ENCODE measurements around the gene DPM1. TPM values are rescaled to one million over a fixed set of nuclear protein-coding genes. Genes with fewer than 3 reads are reported as not detected.

The DPM1 gene
- total RNA-seq, 4 donors from 2014 or later = 3.2 to 42.9 (median 38.4) TPM

- peak overlapping the region; percentile 86 to 98 (median 98) for H3K27ac ChIP-seq
- intact Hi-C loops (cut with DNase I; ENCODE audit: low total_unique reads) (loop anchor here (2.0 kb wide), 1 partner anchor 135 kb away; the partner anchor contains the start of gene BCAS4), in situ Hi-C loops (cut with MboI; ENCODE audit: low pct_ligation_motif_present in 1 of 4, low pct_unique_long_range_greater_than_20kb in 1 of 4, low sequenced_read_pairs in 3 of 4) (loop anchor here in 3 of 4 donors (5.0 to 10.0 kb wide), 2 partner anchors 135 to 137 kb away; partner anchors contain the start of gene BCAS4 (in 2 of the 3))
- H3K27me3 ChIP-seq = no peaks in the 10 kb centered on the region
- WGBS, 2 donors (ENCODE audit: low coverage in 1 of 2) = 9 to 18% methylated on average over 8 to 13 of the region's 13 CpGs
- H3K4me1 ChIP-seq = peaks cover 26 to 61% (median 30%) of the 10 kb centered on the region in 4 donors
- no peaks in the 10 kb centered on the region for H3K9me3 ChIP-seq
- TF ChIP-seq POLR2A (IDR thresholded peaks at IDR 0.05) (no peak), CTCF (IDR thresholded peaks at IDR 0.05) (peak; percentile 82 to 98 (median 88)), POLR2AphosphoS5 (IDR thresholded peaks at IDR 0.05) (peak in 2 of 3 donors; percentile 59 to 70)
- H3K36me3 ChIP-seq = peaks cover 0 to 14% (median 4%) of the 10 kb centered on the region in 4 donors
- peak overlapping the region; percentile 64 to 87 (median 81) for H3K4me3 ChIP-seq
- DNase-seq = peak; percentile 94
Observed at GRCh38 chr20:50929299-50930138, 28.8 kb downstream of the DPM1 start.

- no peaks in the 10 kb centered on the region for H3K27me3 ChIP-seq
- TF ChIP-seq CTCF (IDR thresholded peaks at IDR 0.05) (no peak), POLR2AphosphoS5 (IDR thresholded peaks at IDR 0.05) (no peak), POLR2A (IDR thresholded peaks at IDR 0.05) (no peak), EP300 (IDR thresholded peaks at IDR 0.05; ENCODE audit: low read depth) (no peak)
- peak overlapping the region in 2 of 4 donors; percentile 97 to 98 for H3K27ac ChIP-seq
- peaks cover 0 to 7% (median 3%) of the 10 kb centered on the region in 4 donors for H3K36me3 ChIP-seq
- H3K4me3 ChIP-seq = peak overlapping the region in 1 of 4 donors; percentile 82
- WGBS, 2 donors (ENCODE audit: low coverage in 1 of 2) = 60 to 65% methylated on average over 1 to 5 of the region's 5 CpGs
- peaks cover 26 to 71% (median 35%) of the 10 kb centered on the region in 4 donors for H3K4me1 ChIP-seq
- no peak for DNase-seq
- no peaks in the 10 kb centered on the region for H3K9me3 ChIP-seq
- intact Hi-C loops (cut with DNase I; ENCODE audit: low total_unique reads) = no loop called here
- in situ Hi-C loops (cut with MboI; ENCODE audit: low pct_ligation_motif_present in 1 of 4, low pct_unique_long_range_greater_than_20kb in 1 of 4, low sequenced_read_pairs in 3 of 4) = no loop called here
Observed at GRCh38 chr20:50928469-50928868, 29.9 kb downstream of the DPM1 start.

- DNase-seq = no peak
- TF ChIP-seq POLR2AphosphoS5 (IDR thresholded peaks at IDR 0.05) (no peak), CTCF (IDR thresholded peaks at IDR 0.05) (no peak), EP300 (IDR thresholded peaks at IDR 0.05; ENCODE audit: low read depth) (no peak), POLR2A (IDR thresholded peaks at IDR 0.05) (no peak)
- Histone ChIP-seq H3K4me3 (no peak overlapping the region), H3K4me1 (peaks cover 25 to 79% (median 41%) of the 10 kb centered on the region in 4 donors), H3K9me3 (no peaks in the 10 kb centered on the region), H3K27me3 (no peaks in the 10 kb centered on the region), H3K27ac (no peak overlapping the region), H3K36me3 (peaks cover 0 to 7% (median 3%) of the 10 kb centered on the region in 4 donors)
- intact Hi-C loops (cut with DNase I; ENCODE audit: low total_unique reads) (no loop called here), in situ Hi-C loops (cut with MboI; ENCODE audit: low pct_ligation_motif_present in 1 of 4, low pct_unique_long_range_greater_than_20kb in 1 of 4, low sequenced_read_pairs in 3 of 4) (no loop called here)
- WGBS, 2 donors (ENCODE audit: low coverage in 1 of 2) = 21 to 38% methylated on average over 1 of the region's 1 CpG
Observed at GRCh38 chr20:50926530-50926929, 31.8 kb downstream of the DPM1 start.

- in situ Hi-C loops (cut with MboI; ENCODE audit: low pct_ligation_motif_present in 1 of 4, low pct_unique_long_range_greater_than_20kb in 1 of 4, low sequenced_read_pairs in 3 of 4) = no loop called here
Observed at GRCh38 chr20:50924261-50924920, 33.9 kb downstream of the DPM1 start.

More at GRCh38 chr20:50924261-50924920, 33.9 kb downstream of the DPM1 start:
- 57% methylated on average over 2 of the region's 2 CpGs; no CpG with 5 or more reads in 1 of the 2 donors for WGBS, 2 donors (ENCODE audit: low coverage in 1 of 2)
- Histone ChIP-seq H3K27me3 (no peaks in the 10 kb centered on the region), H3K27ac (peak overlapping the region in 1 of 4 donors; percentile 13), H3K36me3 (peaks cover 0 to 7% (median 3%) of the 10 kb centered on the region in 4 donors), H3K4me1 (peaks cover 28 to 91% (median 44%) of the 10 kb centered on the region in 4 donors), H3K9me3 (no peaks in the 10 kb centered on the region), H3K4me3 (no peak overlapping the region)
- TF ChIP-seq CTCF (IDR thresholded peaks at IDR 0.05) = no peak
- DNase-seq = no peak
- intact Hi-C loops (cut with DNase I; ENCODE audit: low total_unique reads) = no loop called here
